Left ventricle myocardium inferior (tissue), 1 donor: Measurements from ENCODE around the gene PARP4. TPM values are rescaled to one million over a fixed set of nuclear protein-coding genes. Genes with fewer than 3 reads are reported as not detected.
"Not testable (repeated sequence)": the region's sequence is repeated elsewhere in the genome, so short reads cannot be mapped to it uniquely, and the experiment has no call there.

Experiments
- DNase-seq: peaks from one replicate; pipeline ENCODE4 v3.0.0-alpha.2; 2020
- H3K27ac ChIP-seq: fragments of 200-600 bp; replicated peaks from 2 replicates; pipeline ENCODE4 v1.8.0; 2021
- H3K27me3 ChIP-seq: fragments of 200-600 bp; 2 replicates; pipeline ENCODE4 v1.8.0; 2021; ENCODE audit warnings: low read depth
- H3K36me3 ChIP-seq: fragments of 200-600 bp; 2 replicates; pipeline ENCODE4 v1.8.0; 2021
- H3K4me1 ChIP-seq: fragments of 200-600 bp; 2 replicates; pipeline ENCODE4 v1.8.0; 2021
- H3K4me3 ChIP-seq: fragments of 200-600 bp; 2 replicates; pipeline ENCODE4 v1.8.0; 2021; ENCODE audit warnings: mild to moderate bottlenecking, moderate library complexity
- H3K9me3 ChIP-seq: fragments of 200-600 bp; replicated peaks from 2 replicates; pipeline ENCODE4 v1.8.0; 2021
- CTCF ChIP-seq: fragments of 200-600 bp; IDR thresholded peaks from 2 replicates; pipeline ENCODE4 v1.8.0; 2021; ENCODE audit warnings: antibody characterized with exemption, mild to moderate bottlenecking, borderline replicate concordance
- intact Hi-C: fragments of 100-400 bp; cut with micrococcal nuclease; formaldehyde crosslinking; loops from one replicate; pipeline ENCODE4 v1.11.0; 2022
- long read RNA-seq: library from polyadenylated mRNA; unstranded; transcript quantifications from one replicate; pipeline ENCODE4 v2.0.0, GENCODE V29; 2021
- total RNA-seq: library from RNA; stranded (reverse); fragmentation: NEBNext Ultra II Directional; extraction: Animal tissue kit (Norgen Biotek cat#: 25700); gene quantifications from one replicate; pipeline ENCODE4 v1.2.1, GENCODE V29; 2021
- donor health status: DM: no; HTN: yes; CAD: no; lungs with severe emphysema.

The PARP4 gene
- total RNA-seq = 23.6 TPM
- long read RNA-seq, full-length matches to known transcripts = 11 of 28 reads
- long read RNA-seq, partial matches to known transcripts = 15 of 28 reads
- long read RNA-seq, other reads (novel, unspliced or antisense) = 2 of 28 reads

- H3K4me1 ChIP-seq = peaks cover 32% of the 10 kb centered on the region
- no peaks in the 10 kb centered on the region for H3K27me3 ChIP-seq
- H3K4me3 ChIP-seq = peak within 1 kb of the TSS; percentile 86
- TF ChIP-seq CTCF = no peak
- intact Hi-C loops = no loop called here
- no peaks in the 10 kb centered on the region for H3K9me3 ChIP-seq
- peak within 1 kb of the TSS; percentile 92 for H3K27ac ChIP-seq
- H3K36me3 ChIP-seq = no peaks in the 10 kb centered on the region
- DNase-seq = peak; percentile 79
Observed at GRCh38 chr13:24512197-24512907, at the start of gene PARP4. TSS of gene PARP4 (minus strand) at chr13:24512778. CDS start at chr13:24503776, 9,002 bp downstream.

- DNase-seq, H3K9me3 ChIP-seq, intact Hi-C loops, H3K27ac ChIP-seq, H3K36me3 ChIP-seq, H3K27me3 ChIP-seq, H3K4me1 ChIP-seq, H3K4me3 ChIP-seq: not testable (repeated sequence)
Observed at GRCh38 chr13:24560579-24561187, 48.1 kb upstream of the PARP4 start.

- H3K4me1 ChIP-seq, H3K27ac ChIP-seq, H3K27me3 ChIP-seq, DNase-seq, H3K4me3 ChIP-seq, H3K36me3 ChIP-seq, H3K9me3 ChIP-seq, intact Hi-C loops: not testable (repeated sequence)
Observed at GRCh38 chr13:24559431-24560218, 47.0 kb upstream of the PARP4 start.

GRCh38 chr13:24557081-24557480 is 44.5 kb upstream of the PARP4 start:
- intact Hi-C loops = no loop called here

GRCh38 chr13:24553892-24554291 is 41.3 kb upstream of the PARP4 start:
- H3K4me1 ChIP-seq, intact Hi-C loops, H3K27me3 ChIP-seq: not testable (repeated sequence)

More at GRCh38 chr13:24557081-24557480, 44.5 kb upstream of the PARP4 start:
- no peaks in the 10 kb centered on the region for H3K9me3 ChIP-seq
- H3K27ac ChIP-seq = no peak overlapping the region
- TF ChIP-seq CTCF = no peak
- H3K36me3 ChIP-seq = no peaks in the 10 kb centered on the region
- H3K4me1 ChIP-seq = no peaks in the 10 kb centered on the region
- no peak for DNase-seq
- H3K4me3 ChIP-seq = no peak overlapping the region
- H3K27me3 ChIP-seq = peaks cover 6% of the 10 kb centered on the region

GRCh38 chr13:24541476-24542352 is 29.1 kb upstream of the PARP4 start:
- H3K4me1 ChIP-seq, H3K9me3 ChIP-seq, intact Hi-C loops, H3K36me3 ChIP-seq, H3K27ac ChIP-seq: not testable (repeated sequence)
- peak; percentile 25 for DNase-seq
- H3K27me3 ChIP-seq = peaks cover 39% of the 10 kb centered on the region
- peak overlapping the region; percentile 64 for H3K4me3 ChIP-seq

More at GRCh38 chr13:24553892-24554291, 41.3 kb upstream of the PARP4 start:
- not testable (repeated sequence) for H3K36me3 ChIP-seq, H3K27ac ChIP-seq, H3K9me3 ChIP-seq, DNase-seq, H3K4me3 ChIP-seq

- peaks cover 39% of the 10 kb centered on the region for H3K27me3 ChIP-seq
- no peaks in the 10 kb centered on the region for H3K36me3 ChIP-seq
- intact Hi-C loops = no loop called here
- DNase-seq = no peak
- TF ChIP-seq CTCF = no peak
- H3K4me3 ChIP-seq = peak overlapping the region; percentile 64
- no peaks in the 10 kb centered on the region for H3K9me3 ChIP-seq
- no peak overlapping the region for H3K27ac ChIP-seq
- peaks cover 7% of the 10 kb centered on the region for H3K4me1 ChIP-seq
Observed at GRCh38 chr13:24541127-24541475, 28.5 kb upstream of the PARP4 start.
